ENCODE data around the gene HOXC6.

Gene HOXC6

DNA sequence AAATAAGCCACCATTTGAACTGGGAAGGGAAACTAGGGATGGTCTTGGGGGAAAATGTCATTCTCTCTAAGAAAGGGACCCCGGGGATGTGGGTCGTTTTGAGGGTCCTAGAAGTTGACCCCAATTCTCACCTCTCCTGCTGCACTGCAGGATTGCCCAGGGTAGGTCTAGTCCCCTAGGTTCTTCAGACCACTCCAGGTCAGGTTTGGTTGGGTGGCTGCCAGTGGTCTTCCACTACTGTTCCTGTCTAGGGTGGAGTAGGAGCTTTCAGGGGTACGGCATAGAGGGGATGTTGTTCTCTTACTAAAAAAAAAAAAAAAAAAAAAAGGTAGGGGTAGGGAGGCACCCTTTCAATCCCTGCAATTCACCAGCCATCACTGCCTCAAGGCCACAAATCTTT is 12.2 kb upstream of the HOXC6 start:
- DNase-seq: no peak

DNA sequence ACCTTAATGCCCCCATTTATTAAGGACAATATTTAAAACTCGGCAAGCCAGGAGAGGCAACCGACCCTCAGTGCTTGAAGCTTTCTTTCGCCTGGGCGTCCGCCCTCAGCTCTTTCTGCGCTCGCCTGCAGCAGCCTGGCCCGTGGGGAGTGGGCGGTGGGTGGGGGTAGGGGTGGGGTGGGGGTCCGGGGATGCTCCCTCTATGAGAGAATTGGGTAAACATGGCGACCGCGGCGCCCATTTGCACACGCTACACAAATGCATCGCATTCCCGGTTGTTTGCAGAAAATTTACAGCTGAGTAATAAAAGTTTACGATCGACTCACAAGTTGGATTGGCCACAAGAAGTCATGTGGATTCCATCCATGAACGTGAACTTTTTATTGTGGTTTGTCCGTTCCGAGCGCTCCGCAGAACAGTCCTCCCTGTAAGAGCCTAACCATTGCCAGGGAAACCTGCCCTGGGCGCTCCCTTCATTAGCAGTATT is 11.7 kb upstream of the HOXC6 start:
- DNase-seq: no peak

DNA sequence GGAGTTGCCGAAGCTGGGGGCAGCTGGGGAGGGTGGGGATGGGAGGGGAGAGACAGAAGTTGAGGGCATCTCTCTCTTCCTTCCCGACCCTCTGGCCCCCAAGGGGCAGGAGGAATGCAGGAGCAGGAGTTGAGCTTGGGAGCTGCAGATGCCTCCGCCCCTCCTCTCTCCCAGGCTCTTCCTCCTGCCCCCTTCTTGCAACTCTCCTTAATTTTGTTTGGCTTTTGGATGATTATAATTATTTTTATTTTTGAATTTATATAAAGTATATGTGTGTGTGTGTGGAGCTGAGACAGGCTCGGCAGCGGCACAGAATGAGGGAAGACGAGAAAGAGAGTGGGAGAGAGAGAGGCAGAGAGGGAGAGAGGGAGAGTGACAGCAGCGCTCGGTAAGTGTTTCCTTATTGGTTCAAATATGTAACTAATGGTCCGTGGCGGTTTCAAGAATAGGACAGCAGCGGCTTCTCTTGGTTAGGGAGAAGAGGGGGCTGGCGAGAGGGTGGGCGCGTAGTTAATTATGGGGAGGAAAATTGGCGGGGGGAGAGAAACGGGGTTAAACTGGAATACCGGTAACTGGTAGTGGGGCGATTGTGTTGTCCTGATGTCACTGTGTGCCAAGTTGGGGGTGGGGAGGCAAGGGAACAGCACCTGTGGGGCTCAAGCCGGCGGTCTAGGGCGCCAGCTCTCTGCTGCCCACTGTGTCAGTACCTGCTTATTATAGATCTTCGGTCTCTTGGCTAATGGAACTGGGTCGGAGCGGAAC is 11.0 kb upstream of the HOXC6 start:
- no peak for DNase-seq

DNA sequence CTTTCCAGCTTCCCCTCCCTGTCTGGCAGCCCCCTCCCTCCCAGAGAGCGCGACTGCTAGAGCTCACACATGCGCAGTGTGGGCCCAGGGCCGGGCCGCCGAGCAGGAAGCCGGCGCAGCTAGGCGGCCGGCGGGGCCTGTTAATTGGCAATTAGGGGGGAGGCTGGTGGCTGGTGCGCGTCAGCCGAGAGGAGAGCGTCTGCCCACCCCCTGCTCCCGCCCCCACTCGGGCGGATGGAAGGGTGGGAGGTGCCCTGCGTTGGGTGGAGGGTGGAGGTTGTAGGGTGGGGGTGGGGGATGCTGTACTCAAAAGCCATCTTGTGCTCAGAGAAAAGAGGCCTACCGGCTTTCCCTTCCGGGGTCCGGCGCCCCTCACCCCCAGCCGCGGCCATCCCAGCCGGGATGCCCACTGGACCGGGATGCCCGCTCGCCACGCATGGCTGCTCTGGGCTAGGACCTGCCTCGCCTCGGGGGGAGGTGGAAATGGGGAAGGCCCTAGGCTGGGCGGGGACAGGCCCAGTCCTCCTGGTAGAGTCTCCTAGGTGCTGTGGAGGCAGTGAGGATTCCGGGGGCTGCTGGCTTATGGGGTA is 10.3 kb upstream of the HOXC6 start:
- no peak for DNase-seq

DNA sequence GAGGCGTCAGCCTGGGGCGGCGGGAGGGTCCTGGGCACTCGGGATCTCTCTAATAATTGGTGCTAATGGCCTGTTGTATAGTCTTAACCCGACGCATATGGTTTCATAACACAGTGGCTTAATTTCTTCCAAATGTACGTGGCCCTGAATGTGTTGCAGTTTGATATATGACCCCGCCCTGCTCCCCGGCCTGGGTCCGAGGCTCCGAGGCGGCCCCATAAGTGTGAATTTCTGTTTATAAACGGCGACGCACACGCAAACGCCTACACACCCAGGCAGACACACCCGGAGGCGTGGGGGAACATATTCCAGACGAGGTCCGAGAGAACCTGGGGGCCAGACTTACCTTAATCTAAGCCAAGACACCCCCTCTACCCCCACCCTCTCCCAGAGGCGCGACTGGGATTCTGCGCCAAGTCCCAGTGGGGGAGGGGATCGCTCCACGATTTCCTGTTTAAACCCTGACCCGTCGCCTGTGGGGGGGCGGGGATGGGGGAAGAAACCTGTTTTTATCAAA is 9.7 kb upstream of the HOXC6 start:
- no peak for DNase-seq

DNA sequence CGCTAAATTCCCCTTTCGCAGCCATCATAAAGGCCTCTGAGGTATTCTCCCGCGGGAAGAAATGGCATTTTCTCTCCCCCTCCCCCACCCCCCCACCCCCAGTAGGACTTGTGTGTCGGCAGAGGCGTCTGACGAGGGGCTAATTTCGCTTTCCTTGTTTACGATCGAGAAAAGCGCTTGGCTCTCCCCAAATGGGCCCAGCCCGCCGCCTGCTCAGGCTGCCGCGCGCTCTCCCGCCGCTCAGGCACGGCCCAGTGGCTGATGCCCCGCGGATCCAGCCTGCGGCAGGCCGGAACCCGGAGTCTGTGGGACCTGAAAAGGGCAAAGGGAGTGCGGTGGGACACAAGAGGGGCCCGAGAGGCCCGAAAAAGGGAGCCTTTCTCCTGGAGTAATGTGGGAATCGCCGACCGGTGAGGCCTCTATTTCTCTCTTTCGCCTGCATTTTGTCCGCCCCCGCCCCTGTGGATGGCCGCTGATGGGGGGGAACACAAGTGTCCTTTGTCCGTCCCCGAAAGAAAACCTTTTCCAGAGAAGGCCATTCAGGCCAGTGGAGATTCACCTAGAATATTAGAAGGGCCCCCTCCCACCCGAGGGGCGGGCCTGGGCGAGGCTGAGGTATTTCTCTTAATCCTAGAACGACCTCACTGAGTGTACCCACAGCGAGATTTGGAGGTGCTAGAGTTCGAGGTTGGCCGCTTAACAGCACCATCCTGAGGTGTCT is 9.0 kb upstream of the HOXC6 start:
- no peak for DNase-seq

DNA sequence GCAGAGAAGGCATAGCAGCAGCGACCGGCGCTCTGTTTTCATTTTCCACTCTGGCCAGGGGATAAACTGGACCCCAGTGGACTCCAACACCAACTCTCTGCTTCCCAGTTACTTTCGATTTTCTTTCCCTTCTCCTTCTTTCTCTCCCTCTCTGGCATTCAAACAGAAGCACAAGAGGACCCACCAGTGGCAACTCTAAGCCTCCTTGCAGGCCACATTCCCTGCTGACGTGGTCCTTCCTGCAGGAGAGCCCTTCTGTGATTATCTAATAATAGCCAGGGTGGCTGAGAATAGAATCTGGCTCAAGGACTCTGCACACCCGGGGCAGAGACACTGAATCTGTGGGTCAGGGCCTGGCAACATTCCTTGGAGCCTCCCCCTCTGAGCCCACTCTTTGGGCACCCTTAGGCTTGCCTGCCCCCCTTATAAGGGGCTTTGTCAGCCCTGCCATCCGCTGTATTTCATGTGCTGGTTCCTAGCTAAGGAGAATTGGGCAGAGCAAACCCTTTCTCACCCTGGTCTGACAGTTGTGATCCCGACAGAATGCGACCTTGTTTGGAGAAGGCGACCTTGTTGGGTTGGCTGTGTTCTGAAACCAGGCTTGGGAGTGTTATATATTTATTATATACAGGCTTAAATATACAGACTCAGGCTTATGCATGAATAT is 8.2 kb upstream of the HOXC6 start:
- no peak for DNase-seq

DNA sequence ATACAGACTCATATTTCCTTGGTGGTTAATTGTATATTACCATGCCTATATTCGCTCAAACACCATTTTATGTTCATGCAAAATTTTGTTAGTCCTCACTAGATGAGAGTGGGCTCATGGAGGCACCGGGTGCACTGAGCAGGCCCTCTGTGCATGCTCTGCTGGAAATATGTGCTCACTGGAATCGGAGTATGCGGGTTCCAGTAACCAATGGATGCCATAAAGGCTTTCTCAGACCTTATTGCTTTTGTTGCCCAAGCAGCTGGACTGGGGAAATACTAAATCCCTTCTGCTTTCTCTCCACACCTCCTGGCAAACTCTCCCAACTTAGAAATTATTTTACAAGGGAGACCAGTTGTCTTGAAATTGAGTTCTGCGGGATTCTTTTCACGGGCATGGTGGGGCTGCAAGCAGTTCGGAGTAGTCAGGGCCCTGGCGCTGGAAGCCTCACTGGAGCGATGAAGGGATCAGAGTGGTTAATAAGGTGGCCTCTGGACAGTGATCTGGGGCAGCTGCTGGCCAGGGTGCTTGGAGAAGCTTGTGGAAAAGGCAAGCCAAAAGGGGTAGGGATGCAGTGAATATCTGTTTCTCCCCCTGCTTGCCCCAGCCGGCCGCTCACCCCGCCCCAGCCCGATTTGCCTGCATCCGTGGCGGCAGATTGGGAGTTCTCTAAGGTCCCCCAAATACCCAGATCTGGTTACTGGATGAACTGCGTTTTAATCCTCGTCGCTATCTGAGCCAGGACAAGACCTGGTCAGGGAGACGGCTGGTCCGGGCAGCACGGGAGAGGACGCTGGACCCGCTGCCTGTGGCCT is 7.4 kb upstream of the HOXC6 start:
- DNase-seq: no peak

DNA sequence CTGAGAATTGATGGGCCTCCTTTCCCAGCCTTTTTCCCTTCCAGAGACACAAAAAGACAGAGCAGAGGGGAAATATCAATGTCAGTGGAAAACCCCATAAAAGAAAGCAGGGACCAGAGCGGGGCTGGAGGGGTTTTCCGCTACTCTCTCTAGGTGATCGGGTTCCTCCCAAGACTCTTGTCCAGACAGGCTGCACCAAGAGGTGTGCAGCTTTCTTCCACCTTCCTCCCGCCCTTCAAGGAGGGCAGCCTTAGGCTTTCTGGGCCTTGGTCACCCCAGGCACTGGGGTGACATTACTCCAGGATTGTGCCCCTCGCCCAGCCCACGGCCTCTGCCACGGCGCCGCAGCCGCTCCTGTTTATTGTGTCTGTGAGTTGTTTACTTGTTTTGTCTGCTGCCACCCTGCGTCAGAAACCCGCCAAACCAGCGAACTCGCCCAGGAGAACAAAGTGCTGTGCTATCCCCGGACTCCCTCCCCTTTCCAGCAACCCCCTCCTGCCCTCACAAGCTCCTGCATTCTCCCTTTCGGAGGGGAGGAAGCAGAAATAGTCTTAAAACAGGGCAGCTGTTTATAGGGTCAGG is 6.7 kb upstream of the HOXC6 start:
- no peak for DNase-seq

DNA sequence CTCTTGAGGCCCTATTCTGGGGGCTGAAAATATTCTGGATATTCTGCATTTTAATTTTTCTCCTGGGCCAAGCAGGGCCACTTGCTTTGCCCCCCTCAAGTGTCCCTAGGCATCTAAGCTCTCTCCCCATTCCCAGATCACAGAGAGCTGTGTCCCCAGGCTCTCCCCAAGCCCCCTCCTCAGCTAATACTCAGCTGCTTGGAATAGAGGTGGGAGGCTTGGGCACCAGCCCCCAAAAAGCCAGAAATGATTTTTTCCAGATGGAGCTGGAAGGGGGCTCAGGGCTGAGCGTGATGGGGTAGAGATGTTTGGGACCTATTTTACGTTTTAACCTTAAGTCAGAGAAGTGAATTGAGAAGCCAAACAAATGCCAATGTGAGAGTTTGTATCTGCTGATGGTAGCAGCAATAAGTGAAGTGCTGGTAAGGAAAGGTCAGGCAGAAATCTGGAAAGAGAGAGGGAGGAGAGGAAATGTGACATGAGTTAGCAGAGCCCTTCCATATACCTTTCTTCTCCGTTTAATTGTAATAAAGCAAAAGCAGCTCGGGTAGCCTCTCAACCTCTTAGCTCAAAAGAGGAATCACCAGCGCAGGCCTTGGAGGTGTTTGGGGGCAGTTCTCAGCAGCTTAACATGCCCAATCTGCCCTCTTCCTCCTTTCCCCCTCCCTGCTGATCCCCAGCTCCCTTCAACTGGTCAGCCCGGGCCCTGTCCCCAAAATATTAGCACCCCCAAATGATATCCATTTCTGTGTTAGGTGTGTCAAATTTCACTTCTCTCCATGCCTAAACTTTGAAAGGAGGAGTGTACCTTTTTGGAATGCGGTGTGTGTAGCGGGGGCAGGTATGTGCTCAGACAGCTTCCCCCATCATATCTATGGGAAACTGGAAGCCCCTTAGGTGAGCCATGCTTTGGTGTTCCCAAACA is 5.0 kb upstream of the HOXC6 start:
- DNase-seq: no peak

DNA sequence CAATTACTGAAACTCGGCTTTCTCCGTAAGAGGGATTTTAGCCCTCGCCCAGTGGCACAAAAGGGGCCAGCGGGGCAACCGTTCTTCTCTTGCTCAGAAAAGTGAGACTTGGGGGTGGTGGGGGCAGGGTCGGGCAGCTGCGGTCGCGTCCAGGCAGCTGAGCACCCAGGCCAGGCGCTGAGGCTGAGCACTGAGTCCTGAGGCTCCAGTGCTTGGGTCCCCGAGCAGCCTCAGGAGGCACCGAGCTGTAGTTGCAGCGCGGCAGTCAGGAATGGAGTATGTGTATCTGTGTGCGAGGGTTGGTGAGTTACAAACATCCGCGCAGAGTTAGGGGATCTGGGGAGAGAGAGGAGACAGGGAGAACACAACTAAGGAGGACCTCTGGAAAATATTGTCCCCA is 4.1 kb upstream of the HOXC6 start:
- no peak for DNase-seq

DNA sequence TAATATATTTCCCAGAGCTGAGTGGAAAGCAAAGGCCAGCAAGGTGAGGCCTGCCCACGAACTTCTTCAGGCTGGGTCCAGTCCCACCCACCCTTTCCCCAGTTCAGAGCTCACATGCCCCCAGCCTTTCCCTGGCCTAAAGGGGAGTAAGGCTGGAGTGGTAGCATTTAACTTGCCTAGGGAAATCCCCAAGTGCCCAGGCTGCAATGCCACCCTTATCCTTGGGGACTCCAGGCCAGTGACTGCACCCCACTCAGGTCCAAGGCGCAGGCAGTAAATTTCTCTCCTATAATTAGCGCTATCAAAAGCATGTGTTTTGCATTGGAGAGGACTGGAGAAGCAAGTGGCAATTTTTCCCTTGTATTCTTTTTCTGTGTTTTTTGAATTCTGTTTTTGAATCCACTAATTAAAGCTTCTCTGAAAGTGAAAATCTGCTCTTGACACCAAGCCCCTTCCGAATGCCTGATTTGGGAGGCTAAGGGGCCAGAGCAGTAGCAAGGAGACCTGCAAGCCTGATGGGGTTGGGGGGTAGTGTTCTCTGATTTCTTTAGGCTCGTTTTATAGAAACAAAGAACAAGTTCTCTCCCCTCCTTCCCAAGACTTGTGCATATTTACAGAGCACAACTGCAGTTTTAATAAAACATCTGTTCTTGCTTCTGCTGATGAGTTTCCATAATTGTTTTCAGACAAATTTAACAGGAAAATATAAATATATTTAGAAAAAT is 3.5 kb upstream of the HOXC6 start:
- DNase-seq: no peak

DNA sequence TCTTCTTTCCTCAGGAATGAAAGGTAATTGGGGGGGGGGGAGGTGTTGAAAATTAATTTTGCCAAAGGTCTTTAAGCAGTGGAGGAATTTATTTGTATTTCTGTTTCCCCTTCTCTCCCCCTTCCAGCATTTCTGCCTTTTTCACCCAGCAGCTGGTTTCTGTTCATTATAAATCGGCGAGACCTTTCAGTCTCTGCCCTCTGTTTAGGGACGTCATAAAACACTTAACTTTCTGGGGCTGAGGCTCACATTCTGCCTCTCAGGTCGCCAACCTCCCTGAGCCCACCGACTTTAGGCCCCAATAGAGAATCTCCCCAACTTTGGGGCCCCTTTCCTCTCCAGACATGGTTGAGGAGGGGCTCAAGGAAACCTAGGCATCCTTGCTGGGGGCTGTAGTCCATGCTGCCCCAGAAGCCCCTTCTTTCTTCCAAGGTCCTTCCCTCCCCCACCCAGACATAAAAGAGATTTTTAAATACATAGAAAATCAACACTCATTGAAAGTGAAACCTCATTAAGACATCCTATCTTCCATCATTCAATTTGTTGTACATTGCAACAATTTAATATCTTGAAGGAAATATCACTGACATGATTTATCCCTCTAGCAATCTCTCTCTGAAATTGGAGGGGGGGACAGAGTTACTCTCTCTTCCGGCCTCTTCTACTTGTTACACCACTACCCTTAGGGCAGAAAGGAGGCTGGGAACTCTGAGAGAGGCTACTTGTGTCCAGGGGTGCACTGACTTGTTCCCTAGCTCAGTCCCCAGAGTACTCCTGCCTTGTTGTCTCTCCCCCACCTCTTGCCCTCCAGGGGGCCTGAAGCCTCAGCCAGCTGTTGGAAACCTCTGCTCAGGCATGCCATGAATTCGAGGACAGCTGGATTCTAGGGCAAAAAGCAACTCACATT is 2.5 kb upstream of the HOXC6 start:
- no peak for DNase-seq

DNA sequence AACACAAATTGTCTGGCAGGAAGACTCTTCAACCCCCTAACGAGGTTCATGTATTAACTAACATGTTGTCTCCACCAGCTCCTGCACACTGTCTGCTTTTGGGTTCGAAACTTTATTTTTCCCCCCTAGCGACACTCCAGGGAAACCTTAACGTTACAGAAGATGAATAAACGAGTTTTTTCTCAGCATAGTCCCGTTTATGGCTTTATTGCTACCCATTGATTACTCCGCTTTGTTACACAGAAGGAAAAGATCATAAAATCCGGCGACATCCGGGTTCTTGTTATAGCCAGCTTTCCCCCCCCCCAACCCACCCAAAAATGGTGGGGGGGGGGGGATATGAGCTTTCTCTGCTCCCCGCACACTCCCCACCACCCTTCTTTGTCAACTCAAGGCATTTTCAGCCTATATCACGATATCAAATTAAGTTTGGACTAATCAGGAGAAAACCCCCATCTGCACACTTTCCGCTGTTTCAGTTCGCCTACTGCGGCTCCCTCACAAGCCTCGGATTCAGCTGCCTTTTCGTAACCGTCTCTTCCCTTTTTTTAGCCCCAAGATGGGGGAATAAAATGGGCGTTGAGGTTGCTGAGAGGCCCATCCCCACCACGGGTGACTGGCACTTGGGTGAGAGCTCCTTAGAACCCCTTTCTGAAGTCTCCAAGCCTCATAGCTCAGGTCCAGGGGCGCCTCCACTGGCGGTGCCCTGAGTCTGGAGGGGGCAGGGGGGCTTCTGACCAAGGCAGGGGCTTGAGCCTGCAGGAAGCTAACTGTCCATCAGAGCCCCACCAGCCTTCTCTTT is 1.4 kb upstream of the HOXC6 start:
- DNase-seq: no peak

DNA sequence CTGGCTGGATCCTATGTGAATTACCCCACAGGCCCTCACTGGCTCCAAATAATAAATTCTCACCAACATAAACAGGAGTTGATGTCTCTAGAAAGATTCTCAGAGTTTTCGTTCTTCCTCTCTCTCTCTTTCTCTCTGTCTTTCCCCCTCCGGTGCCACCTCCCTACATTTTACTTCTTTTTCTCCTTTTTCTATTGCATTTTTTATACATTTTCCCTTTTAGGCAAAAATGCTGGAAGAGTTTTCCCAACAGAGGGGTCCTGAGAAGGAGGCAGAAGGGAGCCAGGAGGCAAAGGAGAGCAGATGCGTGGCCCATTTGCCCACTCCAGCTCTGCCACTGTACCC is 826 bp upstream of the HOXC6 start:
- no peak for DNase-seq

DNA sequence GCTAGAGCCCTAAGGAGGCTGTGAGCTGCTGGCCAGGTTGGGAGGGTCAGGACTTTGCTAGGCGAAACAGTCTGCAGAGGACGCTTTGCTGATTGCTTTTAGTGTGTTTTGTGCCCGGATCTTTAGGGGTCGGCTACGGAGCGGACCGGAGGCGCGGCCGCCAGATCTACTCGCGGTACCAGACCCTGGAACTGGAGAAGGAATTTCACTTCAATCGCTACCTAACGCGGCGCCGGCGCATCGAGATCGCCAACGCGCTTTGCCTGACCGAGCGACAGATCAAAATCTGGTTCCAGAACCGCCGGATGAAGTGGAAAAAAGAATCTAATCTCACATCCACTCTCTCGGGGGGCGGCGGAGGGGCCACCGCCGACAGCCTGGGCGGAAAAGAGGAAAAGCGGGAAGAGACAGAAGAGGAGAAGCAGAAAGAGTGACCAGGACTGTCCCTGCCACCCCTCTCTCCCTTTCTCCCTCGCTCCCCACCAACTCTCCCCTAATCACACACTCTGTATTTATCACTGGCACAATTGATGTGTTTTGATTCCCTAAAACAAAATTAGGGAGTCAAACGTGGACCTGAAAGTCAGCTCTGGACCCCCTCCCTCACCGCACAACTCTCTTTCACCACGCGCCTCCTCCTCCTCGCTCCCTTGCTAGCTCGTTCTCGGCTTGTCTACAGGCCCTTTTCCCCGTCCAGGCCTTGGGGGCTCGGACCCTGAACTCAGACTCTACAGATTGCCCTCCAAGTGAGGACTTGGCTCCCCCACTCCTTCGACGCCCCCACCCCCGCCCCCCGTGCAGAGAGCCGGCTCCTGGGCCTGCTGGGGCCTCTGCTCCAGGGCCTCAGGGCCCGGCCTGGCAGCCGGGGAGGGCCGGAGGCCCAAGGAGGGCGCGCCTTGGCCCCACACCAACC is 1.5 kb downstream of the HOXC6 start:
- no peak for DNase-seq

DNA sequence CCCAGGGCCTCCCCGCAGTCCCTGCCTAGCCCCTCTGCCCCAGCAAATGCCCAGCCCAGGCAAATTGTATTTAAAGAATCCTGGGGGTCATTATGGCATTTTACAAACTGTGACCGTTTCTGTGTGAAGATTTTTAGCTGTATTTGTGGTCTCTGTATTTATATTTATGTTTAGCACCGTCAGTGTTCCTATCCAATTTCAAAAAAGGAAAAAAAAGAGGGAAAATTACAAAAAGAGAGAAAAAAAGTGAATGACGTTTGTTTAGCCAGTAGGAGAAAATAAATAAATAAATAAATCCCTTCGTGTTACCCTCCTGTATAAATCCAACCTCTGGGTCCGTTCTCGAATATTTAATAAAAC is 2.2 kb downstream of the HOXC6 start:
- DNase-seq: no peak
